ENCODE data around the gene GNG10. TPM values are rescaled to one million over a fixed set of nuclear protein-coding genes. Genes with fewer than 3 reads are reported as not detected.
A peak's percentile ranks its signal among the peaks of the same experiment; 100 is the strongest.

The GNG10 gene
- total RNA-seq, 1 experiment from 2014 or later = 31.0 TPM

DNA sequence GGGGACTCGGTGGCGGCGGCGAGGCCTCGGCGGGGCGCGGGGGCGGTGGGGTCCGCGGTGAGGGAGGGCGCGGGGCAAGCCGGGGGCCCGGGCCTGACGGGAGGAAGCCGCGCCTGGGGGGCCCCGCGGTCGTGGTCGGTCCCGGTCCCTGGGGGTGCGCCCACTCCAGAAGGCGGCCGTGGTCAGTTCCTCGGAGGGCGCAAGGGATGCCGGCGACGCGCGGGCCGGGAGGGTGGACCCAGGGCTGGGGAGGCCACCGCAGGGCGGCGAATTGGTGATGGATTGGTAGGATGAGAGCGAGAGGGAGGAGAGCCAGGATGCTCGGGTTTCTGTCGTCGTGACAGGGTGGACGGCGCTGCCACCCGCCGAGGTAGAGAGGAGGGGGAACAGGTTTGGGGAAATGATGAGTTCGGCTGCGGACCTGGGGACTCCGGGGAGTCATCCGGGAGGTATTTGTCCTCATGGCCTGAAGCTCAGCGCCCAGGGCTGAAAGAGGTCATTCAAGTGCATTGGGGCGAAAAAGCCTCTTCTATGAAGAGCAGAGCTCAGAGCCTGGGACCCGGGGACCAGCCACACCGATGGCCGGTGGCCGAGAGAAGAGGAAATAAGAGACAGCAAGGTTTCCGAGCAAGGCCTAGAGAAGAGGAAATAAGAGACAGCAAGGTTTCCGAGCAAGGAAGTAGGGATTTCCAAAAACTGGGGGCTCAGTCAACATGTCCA is 557 bp downstream of the GNG10 start:
- Histone ChIP-seq H3T11ph (ENCODE audit: low read length) (no peak overlapping the region), H3K9ac (ENCODE audit: extremely low read depth, insufficient read length, low read length) (peak overlapping the region; percentile 63), H4K91ac (ENCODE audit: insufficient read length, low read depth, low read length) (no peak overlapping the region), H3K79me1 (ENCODE audit: insufficient read depth, low read depth, low read length, poor library complexity, severe bottlenecking) (no peaks in the 10 kb centered on the region), H2BK12ac (ENCODE audit: insufficient read length, low read depth, low read length) (no peak overlapping the region), H2BK15ac (ENCODE audit: low read depth, low read length) (no peak overlapping the region), H2AFZ (ENCODE audit: low read length) (no peak overlapping the region), H3K18ac (ENCODE audit: insufficient read length, low read depth, low read length) (no peak overlapping the region), H3K4me1 (ENCODE audit: insufficient read depth, low read length) (peaks cover 7% of the 10 kb centered on the region; the same call in 1 of the 2 replicates), H2BK20ac (ENCODE audit: low read depth, low read length, poor library complexity, severe bottlenecking) (no peak overlapping the region), H2AK5ac (ENCODE audit: insufficient read length, low read length) (no peak overlapping the region), H3K27ac (ENCODE audit: insufficient read length, low read depth, low read length) (no peak overlapping the region), H3K27me3 (ENCODE audit: insufficient read depth, low read length) (no peaks in the 10 kb centered on the region), H4K5ac (ENCODE audit: insufficient read length, low read depth, low read length) (no peak overlapping the region), H3K56ac (ENCODE audit: insufficient read length, low read depth, low read length) (no peak overlapping the region), H2BK120ac (ENCODE audit: low read depth, low read length, poor library complexity, severe bottlenecking) (no peak overlapping the region), H2BK5ac (ENCODE audit: insufficient read length, low read length) (no peak overlapping the region), H4K8ac (replicated peaks; ENCODE audit: insufficient read length, low read depth, low read length) (no peak overlapping the region), H3K79me2 (ENCODE audit: insufficient read depth, low read length) (no peaks in the 10 kb centered on the region; the same call in 1 of the 2 replicates), H3K4ac (ENCODE audit: low read depth, low read length) (no peak overlapping the region), H3K23me2 (ENCODE audit: insufficient read length, low read depth, low read length, poor library complexity, severe bottlenecking) (peaks cover 7% of the 10 kb centered on the region), H3K4me2 (ENCODE audit: insufficient read depth, insufficient read length, low read length) (peak overlapping the region; percentile 88), H3K9me3 (ENCODE audit: control insufficient read depth, low read depth, low read length) (no peaks in the 10 kb centered on the region), H3K23ac (ENCODE audit: insufficient read length, low read depth, low read length) (no peak overlapping the region), H3K14ac (ENCODE audit: insufficient read depth, low read length) (peak overlapping the region; percentile 84), H4K20me1 (ENCODE audit: control insufficient read depth, insufficient read depth, insufficient read length) (no peaks in the 10 kb centered on the region)
- peak; percentile 48 for DNase-seq
- H3K27ac Mint-ChIP-seq = peak overlapping the region; percentile 48 to 96 (median 84); a peak in 5 of 7 replicates
- peaks cover 15% of the 10 kb centered on the region for H3K27me3 Mint-ChIP-seq (ENCODE audit: low read depth)
- no CpG with 5 or more reads among the region's 57 CpGs for WGBS (ENCODE audit: extremely low coverage, insufficient read length, low lambda C conversion rate)
- H3K9me3 Mint-ChIP-seq = no peaks in the 10 kb centered on the region; a peak in 1 of 5 replicates
- H3K4me1 Mint-ChIP-seq = peaks cover 21% of the 10 kb centered on the region in 2 experiments
- peaks cover 8 to 14% (median 9%) of the 10 kb centered on the region in 3 experiments for H3K36me3 Mint-ChIP-seq (ENCODE audit: insufficient read depth in 1 of 3, low read depth in 3 of 3)
- TF ChIP-seq, protein P1, sequence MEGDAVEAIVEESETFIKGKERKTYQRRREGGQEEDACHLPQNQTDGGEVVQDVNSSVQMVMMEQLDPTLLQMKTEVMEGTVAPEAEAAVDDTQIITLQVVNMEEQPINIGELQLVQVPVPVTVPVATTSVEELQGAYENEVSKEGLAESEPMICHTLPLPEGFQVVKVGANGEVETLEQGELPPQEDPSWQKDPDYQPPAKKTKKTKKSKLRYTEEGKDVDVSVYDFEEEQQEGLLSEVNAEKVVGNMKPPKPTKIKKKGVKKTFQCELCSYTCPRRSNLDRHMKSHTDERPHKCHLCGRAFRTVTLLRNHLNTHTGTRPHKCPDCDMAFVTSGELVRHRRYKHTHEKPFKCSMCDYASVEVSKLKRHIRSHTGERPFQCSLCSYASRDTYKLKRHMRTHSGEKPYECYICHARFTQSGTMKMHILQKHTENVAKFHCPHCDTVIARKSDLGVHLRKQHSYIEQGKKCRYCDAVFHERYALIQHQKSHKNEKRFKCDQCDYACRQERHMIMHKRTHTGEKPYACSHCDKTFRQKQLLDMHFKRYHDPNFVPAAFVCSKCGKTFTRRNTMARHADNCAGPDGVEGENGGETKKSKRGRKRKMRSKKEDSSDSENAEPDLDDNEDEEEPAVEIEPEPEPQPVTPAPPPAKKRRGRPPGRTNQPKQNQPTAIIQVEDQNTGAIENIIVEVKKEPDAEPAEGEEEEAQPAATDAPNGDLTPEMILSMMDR (conservative IDR thresholded peaks at IDR 0.05) = no peak
- H3K4me3 Mint-ChIP-seq = peak overlapping the region; percentile 97 to 98
